ENCODE results near the gene LTBP4. TPM values are rescaled to one million over a fixed set of nuclear protein-coding genes. Genes with fewer than 3 reads are reported as not detected.

Gene LTBP4, protein sequence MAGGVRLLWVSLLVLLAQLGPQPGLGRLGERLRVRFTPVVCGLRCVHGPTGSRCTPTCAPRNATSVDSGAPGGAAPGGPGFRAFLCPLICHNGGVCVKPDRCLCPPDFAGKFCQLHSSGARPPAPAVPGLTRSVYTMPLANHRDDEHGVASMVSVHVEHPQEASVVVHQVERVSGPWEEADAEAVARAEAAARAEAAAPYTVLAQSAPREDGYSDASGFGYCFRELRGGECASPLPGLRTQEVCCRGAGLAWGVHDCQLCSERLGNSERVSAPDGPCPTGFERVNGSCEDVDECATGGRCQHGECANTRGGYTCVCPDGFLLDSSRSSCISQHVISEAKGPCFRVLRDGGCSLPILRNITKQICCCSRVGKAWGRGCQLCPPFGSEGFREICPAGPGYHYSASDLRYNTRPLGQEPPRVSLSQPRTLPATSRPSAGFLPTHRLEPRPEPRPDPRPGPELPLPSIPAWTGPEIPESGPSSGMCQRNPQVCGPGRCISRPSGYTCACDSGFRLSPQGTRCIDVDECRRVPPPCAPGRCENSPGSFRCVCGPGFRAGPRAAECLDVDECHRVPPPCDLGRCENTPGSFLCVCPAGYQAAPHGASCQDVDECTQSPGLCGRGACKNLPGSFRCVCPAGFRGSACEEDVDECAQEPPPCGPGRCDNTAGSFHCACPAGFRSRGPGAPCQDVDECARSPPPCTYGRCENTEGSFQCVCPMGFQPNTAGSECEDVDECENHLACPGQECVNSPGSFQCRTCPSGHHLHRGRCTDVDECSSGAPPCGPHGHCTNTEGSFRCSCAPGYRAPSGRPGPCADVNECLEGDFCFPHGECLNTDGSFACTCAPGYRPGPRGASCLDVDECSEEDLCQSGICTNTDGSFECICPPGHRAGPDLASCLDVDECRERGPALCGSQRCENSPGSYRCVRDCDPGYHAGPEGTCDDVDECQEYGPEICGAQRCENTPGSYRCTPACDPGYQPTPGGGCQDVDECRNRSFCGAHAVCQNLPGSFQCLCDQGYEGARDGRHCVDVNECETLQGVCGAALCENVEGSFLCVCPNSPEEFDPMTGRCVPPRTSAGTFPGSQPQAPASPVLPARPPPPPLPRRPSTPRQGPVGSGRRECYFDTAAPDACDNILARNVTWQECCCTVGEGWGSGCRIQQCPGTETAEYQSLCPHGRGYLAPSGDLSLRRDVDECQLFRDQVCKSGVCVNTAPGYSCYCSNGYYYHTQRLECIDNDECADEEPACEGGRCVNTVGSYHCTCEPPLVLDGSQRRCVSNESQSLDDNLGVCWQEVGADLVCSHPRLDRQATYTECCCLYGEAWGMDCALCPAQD (N-terminal part only)
- 100 to 1,000 TPM; 160 to 500 TPM for total RNA-seq

DNA sequence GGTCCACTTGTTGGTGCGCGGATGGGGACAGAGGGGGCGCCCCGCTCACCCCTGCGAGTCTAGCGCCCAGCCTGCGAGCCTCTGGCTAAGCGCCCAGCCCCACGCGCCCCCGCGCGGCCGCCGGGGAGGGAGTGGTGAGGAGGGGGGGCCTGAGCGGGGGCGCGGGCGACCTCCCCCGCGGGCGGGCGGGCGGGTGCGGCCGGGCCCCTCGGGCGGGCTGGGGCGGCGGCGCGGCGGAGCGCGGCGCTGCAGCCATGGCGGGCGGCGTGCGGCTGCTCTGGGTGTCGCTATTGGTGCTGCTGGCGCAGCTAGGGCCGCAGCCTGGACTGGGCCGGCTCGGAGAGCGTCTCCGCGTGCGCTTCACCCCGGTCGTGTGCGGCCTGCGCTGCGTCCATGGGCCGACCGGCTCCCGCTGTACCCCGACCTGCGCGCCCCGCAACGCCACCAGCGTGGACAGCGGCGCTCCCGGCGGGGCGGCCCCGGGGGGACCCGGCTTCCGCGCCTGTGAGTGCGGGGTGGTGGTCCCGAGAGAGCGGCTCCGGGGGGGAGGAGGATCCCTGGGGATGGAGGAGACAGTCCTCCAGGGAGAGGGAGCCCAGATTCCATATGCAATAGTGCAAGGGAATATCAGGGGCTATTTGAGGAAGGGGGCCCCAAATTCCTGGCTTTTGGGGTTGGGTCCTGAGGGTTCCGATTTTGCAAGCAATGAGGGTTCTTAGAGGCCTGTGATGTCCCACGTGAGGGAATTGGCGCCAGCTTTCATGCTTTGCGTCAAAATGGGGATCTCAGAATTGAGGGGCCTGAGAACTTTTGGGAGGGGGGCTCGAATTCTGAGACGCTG is at the start of gene LTBP4:
Gene LTBP4, plus strand, starts transcription at position 236 of the 841 bp plus-strand sequence. Its CDS starts 19 bp downstream, at position 255.
- Histone ChIP-seq H3K4me3 (peak within 1 kb of the TSS; percentile 39), H3K27ac (peak within 1 kb of the TSS; percentile 81 to 87), H3K4me1 (replicated peaks) (peaks cover 28% of the 10 kb centered on the region), H3K36me3 (no peaks in the 10 kb centered on the region), H3K27me3 (replicated peaks; ENCODE audit: insufficient read depth) (no peaks in the 10 kb centered on the region), H3K9me3 (no peaks in the 10 kb centered on the region)
- 1% methylated on average over 44 of the region's 82 CpGs for WGBS
- intact Hi-C loops (cut with DNase I) = loop anchor here (10.0 kb wide), 1 partner anchor 137 kb away; the partner anchor contains the start of genes BLVRB and SPTBN4
- TF ChIP-seq, protein P1, sequence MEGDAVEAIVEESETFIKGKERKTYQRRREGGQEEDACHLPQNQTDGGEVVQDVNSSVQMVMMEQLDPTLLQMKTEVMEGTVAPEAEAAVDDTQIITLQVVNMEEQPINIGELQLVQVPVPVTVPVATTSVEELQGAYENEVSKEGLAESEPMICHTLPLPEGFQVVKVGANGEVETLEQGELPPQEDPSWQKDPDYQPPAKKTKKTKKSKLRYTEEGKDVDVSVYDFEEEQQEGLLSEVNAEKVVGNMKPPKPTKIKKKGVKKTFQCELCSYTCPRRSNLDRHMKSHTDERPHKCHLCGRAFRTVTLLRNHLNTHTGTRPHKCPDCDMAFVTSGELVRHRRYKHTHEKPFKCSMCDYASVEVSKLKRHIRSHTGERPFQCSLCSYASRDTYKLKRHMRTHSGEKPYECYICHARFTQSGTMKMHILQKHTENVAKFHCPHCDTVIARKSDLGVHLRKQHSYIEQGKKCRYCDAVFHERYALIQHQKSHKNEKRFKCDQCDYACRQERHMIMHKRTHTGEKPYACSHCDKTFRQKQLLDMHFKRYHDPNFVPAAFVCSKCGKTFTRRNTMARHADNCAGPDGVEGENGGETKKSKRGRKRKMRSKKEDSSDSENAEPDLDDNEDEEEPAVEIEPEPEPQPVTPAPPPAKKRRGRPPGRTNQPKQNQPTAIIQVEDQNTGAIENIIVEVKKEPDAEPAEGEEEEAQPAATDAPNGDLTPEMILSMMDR (IDR thresholded peaks at IDR 0.05) = no peak
- TF ChIP-seq POLR2AphosphoS5 (IDR thresholded peaks at IDR 0.05) (no peak), POLR2A (IDR thresholded peaks at IDR 0.05) (peak; percentile 12)
- DNase-seq (ENCODE audit: low spot score) = no peak

DNA sequence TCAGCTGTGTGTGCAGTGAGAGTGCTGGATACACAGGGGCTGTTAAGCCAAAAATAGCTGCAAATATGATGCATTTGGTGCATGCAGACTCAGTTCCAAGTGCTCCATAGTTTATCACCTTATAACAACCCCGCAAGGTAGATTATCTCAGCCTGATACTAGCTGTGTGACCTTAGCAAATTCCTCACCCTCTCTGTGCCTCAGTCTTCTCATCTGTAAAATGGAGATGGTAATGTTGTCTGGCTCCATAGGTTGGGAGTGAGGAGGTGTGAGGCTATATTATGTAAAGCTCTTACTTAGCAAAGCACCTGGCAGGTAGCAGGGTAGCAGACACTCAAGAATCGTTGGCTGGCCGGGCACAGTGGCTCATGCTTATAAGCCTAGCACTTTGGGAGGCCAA is 48.3 kb upstream of the LTBP4 start:
- no peak overlapping the region for H3K4me3 ChIP-seq
- H3K4me1 ChIP-seq (replicated peaks) = no peaks in the 10 kb centered on the region
- TF ChIP-seq POLR2AphosphoS5 (IDR thresholded peaks at IDR 0.05) = no peak
- TF ChIP-seq, protein P1 (IDR thresholded peaks at IDR 0.05) = no peak
- TF ChIP-seq POLR2A (IDR thresholded peaks at IDR 0.05) = no peak
- no peaks in the 10 kb centered on the region for H3K27me3 ChIP-seq (replicated peaks; ENCODE audit: insufficient read depth)
- no peak overlapping the region for H3K27ac ChIP-seq
- no peak for DNase-seq (ENCODE audit: low spot score)
- intact Hi-C loops (cut with DNase I) = no loop called here
- 92% methylated on average over 3 of the region's 3 CpGs for WGBS
- no peaks in the 10 kb centered on the region for H3K36me3 ChIP-seq
- H3K9me3 ChIP-seq = no peaks in the 10 kb centered on the region

DNA sequence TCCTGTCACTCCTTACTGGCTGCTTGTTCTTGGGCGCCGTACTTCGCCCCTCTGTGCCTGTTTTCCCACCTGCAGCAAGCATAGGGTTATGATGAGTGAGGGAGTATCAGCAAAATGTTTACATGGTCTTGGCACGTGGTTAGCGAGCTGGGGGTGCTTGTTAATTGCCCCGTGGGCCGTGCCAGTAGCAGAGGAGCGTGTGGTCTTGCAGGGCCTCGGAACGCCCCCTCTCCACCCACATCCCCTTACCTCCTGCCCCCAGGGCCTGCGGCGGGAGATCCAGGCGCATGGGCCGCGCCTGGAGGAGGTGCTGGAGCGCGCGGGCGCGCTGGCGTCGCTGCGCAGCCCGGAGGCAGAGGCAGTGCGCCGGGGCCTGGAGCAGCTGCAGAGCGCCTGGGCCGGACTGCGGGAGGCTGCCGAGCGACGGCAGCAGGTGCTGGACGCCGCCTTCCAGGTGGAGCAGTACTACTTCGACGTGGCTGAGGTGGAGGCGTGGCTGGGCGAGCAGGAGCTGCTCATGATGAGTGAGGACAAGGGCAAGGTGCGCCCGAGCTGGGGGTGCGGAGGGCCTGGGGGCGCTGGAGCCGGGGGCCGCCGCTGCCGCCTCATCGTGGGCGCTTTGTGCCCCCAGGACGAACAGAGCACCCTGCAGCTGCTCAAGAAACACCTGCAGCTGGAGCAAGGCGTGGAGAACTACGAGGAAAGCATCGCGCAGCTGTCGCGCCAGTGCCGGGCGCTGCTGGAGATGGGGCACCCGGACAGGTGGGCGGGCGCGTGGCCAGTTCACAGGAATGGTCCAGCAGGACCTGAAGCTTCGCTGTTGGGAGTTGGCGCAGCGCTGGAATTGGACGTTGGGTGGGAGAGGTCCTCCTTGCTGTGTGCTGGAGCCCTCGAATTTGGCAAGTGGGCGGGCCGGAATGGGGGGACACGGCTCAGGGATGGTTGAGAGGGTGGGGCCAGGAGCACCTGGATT is 47.0 kb upstream of the LTBP4 start:
- intact Hi-C loops (cut with DNase I) = no loop called here
- no peak for DNase-seq (ENCODE audit: low spot score)
- Histone ChIP-seq H3K36me3 (no peaks in the 10 kb centered on the region), H3K9me3 (no peaks in the 10 kb centered on the region), H3K27me3 (replicated peaks; ENCODE audit: insufficient read depth) (no peaks in the 10 kb centered on the region), H3K4me3 (no peak overlapping the region), H3K4me1 (replicated peaks) (no peaks in the 10 kb centered on the region), H3K27ac (no peak overlapping the region)
- TF ChIP-seq, protein P1 (IDR thresholded peaks at IDR 0.05) = no peak
- TF ChIP-seq POLR2A (IDR thresholded peaks at IDR 0.05) (no peak), POLR2AphosphoS5 (IDR thresholded peaks at IDR 0.05) (no peak)
- 27% methylated on average over 69 of the region's 69 CpGs for WGBS
